Stomach (tissue), 9 donors: ENCODE results near the gene PSMA5. TPM values are rescaled to one million over a fixed set of nuclear protein-coding genes. Genes with fewer than 3 reads are reported as not detected.

Source experiments
- DNase-seq, 2 donors: peaks; one replicate each; pipeline versions ENCODE4 v3.0.0 to v3.0.0-alpha.2; 2013 to 2019
- H3K27ac ChIP-seq, 5 donors: fragments of 200-600 bp in 4 of 5; sonication (generic) in 4 of 5; one replicate each; pipeline ENCODE4 v1.5.1; 2013 to 2019; ENCODE audit warnings: mild to moderate bottlenecking in 1 of 5, moderate library complexity in 1 of 5
- H3K27me3 ChIP-seq, 3 donors: fragments of 200-600 bp; sonication (generic); one replicate each; pipeline ENCODE4 v1.5.1; 2017 to 2019; ENCODE audit warnings: mixed run types in 1 of 3
- H3K36me3 ChIP-seq, 4 donors: fragments of 200-600 bp; sonication (generic); 1 replicate in 3 of 4; 2 replicates in 1 of 4; pipeline ENCODE4 v1.5.1; 2016 to 2019
- H3K4me1 ChIP-seq, 4 donors: fragments of 200-600 bp; sonication (generic); one replicate each; pipeline ENCODE4 v1.5.1; 2016 to 2019
- H3K4me3 ChIP-seq, 4 donors: fragments of 200-600 bp; sonication (generic) in 3 of 4; one replicate each; pipeline ENCODE4 v1.5.1; 2016 to 2019; ENCODE audit warnings: mild to moderate bottlenecking in 1 of 4
- H3K9me3 ChIP-seq, 4 donors: fragments of 200-600 bp; sonication (generic); one replicate each; pipeline ENCODE4 v1.5.1; 2016 to 2019
- EP300 ChIP-seq: sonication (generic); formaldehyde crosslinking; IDR thresholded peaks from one replicate; pipeline ENCODE4 v1.6.1; 2017; ENCODE audit warnings: antibody characterized with exemption
- POLR2A ChIP-seq, 4 donors: fragments of 450-650 bp; IDR thresholded peaks; one replicate each; pipeline ENCODE4 v1.6.1; 2016; ENCODE audit warnings: antibody characterized with exemption in 4 of 4, control low read depth in 2 of 4, mild to moderate bottlenecking in 1 of 4, moderate library complexity in 1 of 4
- POLR2AphosphoS5 ChIP-seq, 3 donors: sonication (generic); formaldehyde crosslinking; IDR thresholded peaks; one replicate each; pipeline ENCODE4 v1.6.1; 2016; ENCODE audit warnings: antibody characterized with exemption in 3 of 3
- WGBS, 5 donors: extraction: QIAGEN DNeasy Blood & Tissue Kit in 3 of 5; methylation state at CpG; one replicate each; pipeline versions ENCODE4 v1.1.5 to v1.1.7; 2013 to 2018; 5-methylcytosine and 5-hydroxymethylcytosine counted together
- intact Hi-C: fragments of 100-400 bp; cut with DNase I; formaldehyde crosslinking; loops from one replicate; pipeline ENCODE4 v1.15.1; 2023; ENCODE audit warnings: low total_unique reads
- polyA plus RNA-seq, 3 donors: library from polyadenylated mRNA; stranded (reverse); fragments of 200-250 nt; gene quantifications; one replicate each; pipeline ENCODE4 v1.2.3, GENCODE V29; 2013
- total RNA-seq, 5 donors: library from RNA; depleted of rRNA; stranded (reverse); fragments of >200 nt; gene quantifications; one replicate each; pipeline versions ENCODE4 v1.1.0 to v1.2.3, GENCODE V29; 2014 to 2016
- TF ChIP-seq, protein P1 (sequence below), 7 experiments: fragments of 450-650 bp in 4 of 7; fragments of 200-600 bp in 3 of 7; sonication (generic) in 3 of 7; IDR thresholded peaks; one replicate each; pipeline ENCODE4 v1.5.1; 2016 to 2019; ENCODE audit warnings: antibody characterized with exemption in 7 of 7, control low read depth in 2 of 7, mild to moderate bottlenecking in 1 of 7
- donor health status: healthy with polysubstance abuse.
- donor health status: Bipolar disorder and iron deficiency.
- donor health status: healthy.

PSMA5 gene
- total and polyA plus RNA-seq, 8 donors = 5.3 to 84.2 (median 38.2) TPM

- Histone ChIP-seq H3K9me3 (no peaks in the 10 kb centered on the region), H3K4me3 (no peak overlapping the region), H3K27ac (no peak overlapping the region), H3K36me3 (no peaks in the 10 kb centered on the region), H3K27me3 (no peaks in the 10 kb centered on the region), H3K4me1 (peaks cover 0 to 11% (median 5%) of the 10 kb centered on the region in 4 donors)
- intact Hi-C loops = no loop called here
- DNase-seq = no peak
- TF ChIP-seq POLR2A (IDR thresholded peaks at IDR 0.05) (no peak), POLR2AphosphoS5 (IDR thresholded peaks at IDR 0.05) (no peak), EP300 (no peak)
- TF ChIP-seq, protein P1, sequence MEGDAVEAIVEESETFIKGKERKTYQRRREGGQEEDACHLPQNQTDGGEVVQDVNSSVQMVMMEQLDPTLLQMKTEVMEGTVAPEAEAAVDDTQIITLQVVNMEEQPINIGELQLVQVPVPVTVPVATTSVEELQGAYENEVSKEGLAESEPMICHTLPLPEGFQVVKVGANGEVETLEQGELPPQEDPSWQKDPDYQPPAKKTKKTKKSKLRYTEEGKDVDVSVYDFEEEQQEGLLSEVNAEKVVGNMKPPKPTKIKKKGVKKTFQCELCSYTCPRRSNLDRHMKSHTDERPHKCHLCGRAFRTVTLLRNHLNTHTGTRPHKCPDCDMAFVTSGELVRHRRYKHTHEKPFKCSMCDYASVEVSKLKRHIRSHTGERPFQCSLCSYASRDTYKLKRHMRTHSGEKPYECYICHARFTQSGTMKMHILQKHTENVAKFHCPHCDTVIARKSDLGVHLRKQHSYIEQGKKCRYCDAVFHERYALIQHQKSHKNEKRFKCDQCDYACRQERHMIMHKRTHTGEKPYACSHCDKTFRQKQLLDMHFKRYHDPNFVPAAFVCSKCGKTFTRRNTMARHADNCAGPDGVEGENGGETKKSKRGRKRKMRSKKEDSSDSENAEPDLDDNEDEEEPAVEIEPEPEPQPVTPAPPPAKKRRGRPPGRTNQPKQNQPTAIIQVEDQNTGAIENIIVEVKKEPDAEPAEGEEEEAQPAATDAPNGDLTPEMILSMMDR (IDR thresholded peaks at IDR 0.05) = no peak
These were observed 6.1 kb upstream of the PSMA5 start for GRCh38 chr1:109432336-109432735.

GRCh38 chr1:109427171-109427467, 871 bp upstream of the PSMA5 start:
- peak in 1 of 2 donors; percentile 15 for DNase-seq
- TF ChIP-seq POLR2AphosphoS5 (IDR thresholded peaks at IDR 0.05) (no peak), EP300 (no peak), POLR2A (IDR thresholded peaks at IDR 0.05) (no peak)
- TF ChIP-seq, protein P1 (IDR thresholded peaks at IDR 0.05) = no peak
- Histone ChIP-seq H3K4me3 (peak overlapping the region; percentile 75 to 91 (median 84)), H3K36me3 (peaks cover 0 to 5% (median 0%) of the 10 kb centered on the region in 4 donors), H3K9me3 (no peaks in the 10 kb centered on the region), H3K27me3 (no peaks in the 10 kb centered on the region), H3K27ac (peak overlapping the region in 4 of 5 donors; percentile 87 to 92 (median 90)), H3K4me1 (peaks cover 14 to 50% (median 31%) of the 10 kb centered on the region in 4 donors)
- 3 to 6% (median 5%) methylated on average over 7 of the region's 7 CpGs for WGBS, 5 donors
- intact Hi-C loops = no loop called here

- intact Hi-C loops = no loop called here
- Histone ChIP-seq H3K4me1 (peaks cover 14 to 50% (median 31%) of the 10 kb centered on the region in 4 donors), H3K27ac (peak overlapping the region; percentile 87 to 92 (median 90)), H3K27me3 (no peaks in the 10 kb centered on the region), H3K4me3 (peak overlapping the region; percentile 75 to 91 (median 84)), H3K9me3 (no peaks in the 10 kb centered on the region), H3K36me3 (peaks cover 7 to 15% (median 11%) of the 10 kb centered on the region in 4 donors)
- 0 to 1% (median 1%) methylated on average over 18 to 32 of the region's 32 CpGs for WGBS, 5 donors
- peak; percentile 61 to 75 for DNase-seq
- TF ChIP-seq POLR2AphosphoS5 (IDR thresholded peaks at IDR 0.05) = no peak
- TF ChIP-seq POLR2A (IDR thresholded peaks at IDR 0.05) = no peak
- TF ChIP-seq EP300 = no peak
- TF ChIP-seq, protein P1 (IDR thresholded peaks at IDR 0.05) = no peak
These were observed 612 bp downstream of the PSMA5 start for GRCh38 chr1:109425391-109426280.

DNA sequence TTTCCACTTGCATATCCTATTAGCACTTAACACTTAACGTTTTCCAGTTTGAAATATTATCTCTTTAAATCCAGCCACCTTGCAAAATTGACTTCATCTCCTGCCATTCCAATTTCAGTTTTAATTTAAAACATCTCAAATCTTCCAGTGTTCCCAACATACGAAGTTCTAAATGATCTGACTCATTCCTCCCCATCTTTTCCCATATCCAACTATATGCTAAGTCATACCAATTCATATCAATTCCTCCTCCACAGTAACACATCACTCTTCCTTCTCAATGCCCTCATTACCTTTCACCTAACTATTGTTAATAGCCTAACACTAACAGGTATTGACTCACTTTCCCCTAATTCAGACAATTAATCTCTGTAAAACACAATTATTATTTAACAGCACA, 2.8 kb downstream of the PSMA5 start:
- DNase-seq = no peak
- intact Hi-C loops = no loop called here
- H3K36me3 ChIP-seq = peaks cover 23 to 37% (median 32%) of the 10 kb centered on the region in 4 donors
- no peak overlapping the region for H3K4me3 ChIP-seq
- 54 to 77% (median 65%) methylated on average over 2 of the region's 2 CpGs for WGBS, 5 donors
- H3K27ac ChIP-seq = peak overlapping the region in 1 of 5 donors; percentile 92
- H3K27me3 ChIP-seq = no peaks in the 10 kb centered on the region
- no peak for TF ChIP-seq POLR2AphosphoS5 (IDR thresholded peaks at IDR 0.05)
- no peak for TF ChIP-seq EP300
- no peak for TF ChIP-seq POLR2A (IDR thresholded peaks at IDR 0.05)
- TF ChIP-seq, protein P1 (IDR thresholded peaks at IDR 0.05) = no peak
- H3K9me3 ChIP-seq = no peaks in the 10 kb centered on the region
- H3K4me1 ChIP-seq = peaks cover 14 to 50% (median 31%) of the 10 kb centered on the region in 4 donors
